PC-9 (cell line): ENCODE data around the gene SDC1. TPM values are rescaled to one million over a fixed set of nuclear protein-coding genes. Genes with fewer than 3 reads are reported as not detected.

Source experiments
- BruUV-seq: library from RNA; stranded (reverse); fragments of 400-500 nt; replicated peaks from 2 replicates; lab custom pipeline; 2021; lab: Mats Ljungman, UMichigan
- CTCF ChIA-PET: fragments of 300-600 bp; sonication (Branson Sonifier 250); formaldehyde crosslinking; loops from one replicate; lab custom pipeline; 2022; ENCODE audit warnings: antibody characterized with exemption; lab: Charles Lee
- POLR2A ChIA-PET: fragments of 300-600 bp; sonication (Branson Sonifier 250); formaldehyde crosslinking; loops from one replicate; lab custom pipeline; 2022; ENCODE audit warnings: antibody characterized with exemption; ENCODE audit not compliant: unreplicated experiment; lab: Charles Lee
- DNase-seq, 2 experiments: peaks; one replicate each; pipeline versions ENCODE4 v3.0.0 to v3.0.0-alpha.2; 2015 to 2022; ENCODE audit warnings: mixed read lengths in 1 of 2
- H2AFZ ChIP-seq: fragments of 200-600 bp; sonication (generic); 2 replicates; pipeline ENCODE4 v1.8.1; 2017; ENCODE audit warnings: antibody characterized with exemption
- H3F3A ChIP-seq: fragments of 200-600 bp; sonication (generic); 2 replicates; pipeline ENCODE4 v1.8.1; 2017; ENCODE audit warnings: antibody characterized with exemption, mild to moderate bottlenecking, low read depth; ENCODE audit not compliant: insufficient read depth
- H3K27ac ChIP-seq: fragments of 200-600 bp; sonication (generic); 2 replicates; pipeline ENCODE4 v1.6.1; 2016; ENCODE audit warnings: mixed run types
- H3K27me3 ChIP-seq: fragments of 200-600 bp; sonication (generic); 2 replicates; pipeline ENCODE4 v1.6.1; 2016; ENCODE audit warnings: low read depth, mixed run types; ENCODE audit not compliant: insufficient read depth
- H3K36me3 ChIP-seq: fragments of 200-600 bp; sonication (generic); 2 replicates; pipeline ENCODE4 v1.6.1; 2016; ENCODE audit warnings: low read depth, mixed run types
- H3K4me1 ChIP-seq: fragments of 200-600 bp; sonication (generic); replicated peaks from 2 replicates; pipeline ENCODE4 v1.6.1; 2016; ENCODE audit warnings: mixed run types; ENCODE audit not compliant: insufficient read depth
- H3K4me2 ChIP-seq: fragments of 200-600 bp; sonication (generic); 2 replicates; pipeline ENCODE4 v1.6.1; 2017; ENCODE audit warnings: mixed run types
- H3K4me3 ChIP-seq: fragments of 200-600 bp; sonication (generic); 2 replicates; pipeline ENCODE4 v1.6.1; 2016; ENCODE audit warnings: mixed run types
- H3K79me2 ChIP-seq: fragments of 200-600 bp; sonication (generic); 2 replicates; pipeline ENCODE4 v1.6.1; 2017; ENCODE audit warnings: low read depth, mixed run types
- H3K9me2 ChIP-seq: fragments of 200-600 bp; sonication (generic); 2 replicates; pipeline ENCODE4 v1.8.1; 2017; ENCODE audit warnings: mild to moderate bottlenecking; ENCODE audit not compliant: insufficient read depth
- H3K9me3 ChIP-seq: fragments of 200-600 bp; sonication (generic); 2 replicates; pipeline ENCODE4 v1.8.1; 2016; ENCODE audit warnings: low read depth; ENCODE audit not compliant: insufficient read depth
- H4K20me1 ChIP-seq: fragments of 200-600 bp; sonication (generic); 2 replicates; pipeline ENCODE4 v1.8.1; 2017; ENCODE audit not compliant: insufficient read depth
- CTCF ChIP-seq: fragments of 200-600 bp; sonication (generic); conservative IDR thresholded peaks from 2 replicates; pipeline ENCODE4 v1.6.1; 2017; ENCODE audit warnings: mixed run types, antibody characterized with exemption, mild to moderate bottlenecking, moderate library complexity
- EZH2 ChIP-seq: fragments of 200-600 bp; sonication (generic); IDR thresholded peaks from 2 replicates; pipeline ENCODE4 v1.8.0; 2017; ENCODE audit warnings: antibody characterized with exemption, low read depth
- intact Hi-C: fragments of 100-400 bp; cut with micrococcal nuclease; formaldehyde crosslinking; loops from one replicate; pipeline ENCODE4 v1.10.0; 2022; ENCODE audit not compliant: unreplicated experiment
- total RNA-seq: library from RNA; stranded (reverse); gene quantifications from 2 replicates; pipeline ENCODE4 v1.2.3, GENCODE V29; 2021

SDC1 gene
- total RNA-seq, 1 experiment from 2014 or later: 128 TPM

GRCh38 chr2:20178249-20178607, 46.7 kb downstream of the SDC1 start:
- Histone ChIP-seq H3K9me3 (no peaks in the 10 kb centered on the region), H3K4me3 (no peak overlapping the region), H3F3A (peaks cover 2% of the 10 kb centered on the region; the same call in 1 of the 2 replicates), H3K27ac (no peak overlapping the region), H3K4me2 (no peak overlapping the region), H4K20me1 (no peaks in the 10 kb centered on the region), H3K9me2 (no peaks in the 10 kb centered on the region), H3K27me3 (no peaks in the 10 kb centered on the region), H3K79me2 (no peaks in the 10 kb centered on the region), H2AFZ (no peak overlapping the region), H3K36me3 (no peaks in the 10 kb centered on the region), H3K4me1 (peaks cover 10% of the 10 kb centered on the region)
- BruUV-seq: no TSS peak
- ChIA-PET POLR2A (interaction anchor here (0.5 kb wide), 1 partner anchor 120 kb away, joined by 4 read pairs; no protein-coding TSS in a partner anchor), CTCF (no interaction called here)
- no peak for TF ChIP-seq CTCF
- TF ChIP-seq EZH2: no peak
- intact Hi-C loops: no loop called here
- DNase-seq: no peak

- intact Hi-C loops: no loop called here
- Histone ChIP-seq H3K9me3 (no peaks in the 10 kb centered on the region), H3F3A (no peaks in the 10 kb centered on the region), H3K79me2 (no peaks in the 10 kb centered on the region), H2AFZ (no peak overlapping the region), H3K9me2 (no peaks in the 10 kb centered on the region), H3K4me3 (no peak overlapping the region), H3K4me2 (no peak overlapping the region), H3K27me3 (no peaks in the 10 kb centered on the region), H3K27ac (no peak overlapping the region), H4K20me1 (no peaks in the 10 kb centered on the region), H3K4me1 (peaks cover 5% of the 10 kb centered on the region), H3K36me3 (no peaks in the 10 kb centered on the region)
- POLR2A ChIA-PET: interaction anchor here (0.5 kb wide), 1 partner anchor 121 kb away, joined by 4 read pairs; no protein-coding TSS in a partner anchor
- CTCF ChIA-PET: no interaction called here
- BruUV-seq: no TSS peak
- DNase-seq: no peak
- no peak for TF ChIP-seq CTCF
- no peak for TF ChIP-seq EZH2
Observed at GRCh38 chr2:20177556-20178248, 47.2 kb downstream of the SDC1 start.

- Histone ChIP-seq H3K36me3 (no peaks in the 10 kb centered on the region), H3K79me2 (no peaks in the 10 kb centered on the region), H3K9me2 (no peaks in the 10 kb centered on the region), H3K27me3 (no peaks in the 10 kb centered on the region), H3K27ac (no peak overlapping the region), H3K9me3 (no peaks in the 10 kb centered on the region), H3K4me1 (no peaks in the 10 kb centered on the region), H3K4me3 (no peak overlapping the region), H2AFZ (no peak overlapping the region), H4K20me1 (no peaks in the 10 kb centered on the region), H3F3A (no peaks in the 10 kb centered on the region), H3K4me2 (no peak overlapping the region)
- no peak for DNase-seq
- intact Hi-C loops: no loop called here
- CTCF ChIA-PET: no interaction called here
- BruUV-seq: no TSS peak
- TF ChIP-seq CTCF (no peak), EZH2 (no peak)
- POLR2A ChIA-PET: interaction anchor here (0.7 kb wide), 1 partner anchor 55 kb away, joined by 4 read pairs; no protein-coding TSS in a partner anchor
Observed at GRCh38 chr2:20176760-20177159, 48.2 kb downstream of the SDC1 start.
